ENCODE results near the gene TPSB2. TPM values are rescaled to one million over a fixed set of nuclear protein-coding genes. Genes with fewer than 3 reads are reported as not detected.

Gene TPSB2
- total RNA-seq, 1 donor from 2014 or later: not detected

GRCh38 chr16:1181404-1182315 is 48.3 kb downstream of the TPSB2 start:
- Mint-ChIP-seq H3K36me3 (ENCODE audit: low read depth) (no peaks in the 10 kb centered on the region), H3K4me1 (ENCODE audit: low read depth) (no peaks in the 10 kb centered on the region), H3K27me3 (ENCODE audit: insufficient read depth) (no peaks in the 10 kb centered on the region), H3K4me3 (no peak overlapping the region), H3K27ac (no peak overlapping the region), H3K9me3 (no peaks in the 10 kb centered on the region)
- DNase-seq (ENCODE audit: low spot score): no peak
- intact Hi-C loops (cut with micrococcal nuclease): no loop called here

DNA sequence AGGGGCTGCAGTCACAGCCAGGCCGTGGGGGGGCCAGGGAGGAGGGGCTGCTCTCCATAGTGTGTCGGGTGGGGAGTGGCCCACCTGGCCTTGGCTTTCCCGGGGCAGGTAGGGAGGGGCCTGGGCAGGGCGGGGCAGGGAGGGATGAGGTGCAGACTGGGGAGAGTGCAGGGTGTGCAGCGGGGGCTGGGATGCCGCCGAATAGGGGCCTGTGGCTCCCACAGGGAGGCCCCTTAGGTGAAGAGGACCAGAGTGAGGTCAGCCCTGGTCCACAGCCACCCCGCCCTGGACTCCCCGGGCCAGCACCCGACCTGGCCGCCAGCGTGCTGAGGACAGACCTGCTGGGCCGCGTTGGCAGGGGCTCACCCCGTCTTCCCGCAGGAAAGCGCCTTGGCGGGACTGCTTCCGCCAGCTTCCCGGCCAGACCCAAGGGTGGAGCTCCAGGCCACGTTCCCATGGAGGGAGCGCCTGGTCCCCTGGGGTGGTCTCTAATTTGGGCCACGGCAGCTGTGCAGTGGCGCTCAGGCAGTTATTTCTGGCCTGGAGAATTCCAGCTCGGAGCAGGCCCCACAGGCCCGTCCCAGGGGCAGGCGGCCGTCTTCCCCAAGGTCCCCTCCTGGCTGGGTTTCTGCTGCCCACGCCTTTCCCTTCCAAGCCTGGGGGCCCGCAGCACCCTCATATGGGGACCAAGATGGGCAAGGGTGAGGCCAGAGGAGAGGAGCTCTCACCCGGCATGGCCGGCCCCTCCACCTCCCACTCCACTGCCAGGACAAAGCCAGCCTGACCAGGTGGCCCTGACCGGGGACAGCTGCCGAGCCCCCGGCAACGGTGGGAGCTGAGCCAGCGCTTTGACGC is 49.2 kb downstream of the TPSB2 start:
- intact Hi-C loops (cut with micrococcal nuclease): no loop called here
- H3K27me3 Mint-ChIP-seq (ENCODE audit: insufficient read depth): no peaks in the 10 kb centered on the region
- no peaks in the 10 kb centered on the region for H3K36me3 Mint-ChIP-seq (ENCODE audit: low read depth)
- no peak overlapping the region for H3K4me3 Mint-ChIP-seq
- no peak overlapping the region for H3K27ac Mint-ChIP-seq
- no peaks in the 10 kb centered on the region for H3K4me1 Mint-ChIP-seq (ENCODE audit: low read depth)
- DNase-seq (ENCODE audit: low spot score): no peak
- H3K9me3 Mint-ChIP-seq: no peaks in the 10 kb centered on the region

Other genes with a start within 250 kb of the TPSB2 start
- 0.47 and 0.61 TPM in 2 replicates for gene SOX8, start 248.4 kb downstream of the TPSB2 start, total RNA-seq
- not detected in 2 replicates for gene SSTR5, start 157.4 kb downstream of the TPSB2 start, total RNA-seq
- not detected in 2 replicates for gene C1QTNF8, start 133.9 kb downstream of the TPSB2 start, total RNA-seq
- 0.12 and 0.18 TPM in 2 replicates for gene CACNA1H, start 77.1 kb downstream of the TPSB2 start, total RNA-seq
- gene TPSG1, start 4.9 kb downstream of the TPSB2 start, total RNA-seq: not detected in 2 replicates
- not detected in 2 replicates for gene TPSAB1, start 10.5 kb upstream of the TPSB2 start, total RNA-seq
- gene TPSD1, start 25.9 kb upstream of the TPSB2 start, total RNA-seq: not detected in 2 replicates
- gene UBE2I, start 79.5 kb upstream of the TPSB2 start, total RNA-seq: 257 TPM in 2 replicates
- gene BAIAP3, start 103.5 kb upstream of the TPSB2 start, total RNA-seq: 0.07 and 0.18 TPM in 2 replicates
- gene TSR3, start 121.7 kb upstream of the TPSB2 start, total RNA-seq: 87.4 and 89.4 TPM in 2 replicates
- gene GNPTG, start 121.7 kb upstream of the TPSB2 start, total RNA-seq: 21.4 and 22.5 TPM in 2 replicates
- 42.7 and 46.1 TPM in 2 replicates for gene UNKL, start 184.5 kb upstream of the TPSB2 start, total RNA-seq
- gene UQCC4, start 190.6 kb upstream of the TPSB2 start, total RNA-seq: 22.6 and 23.4 TPM in 2 replicates
- gene PERCC1, start 200.9 kb upstream of the TPSB2 start, total RNA-seq: not detected in 2 replicates
- gene CCDC154, start 214.4 kb upstream of the TPSB2 start, total RNA-seq: 0.44 and 2.0 TPM in 2 replicates
- 61.7 and 68.7 TPM in 2 replicates for gene CLCN7, start 244.8 kb upstream of the TPSB2 start, total RNA-seq

All from activated T-helper 1 cell treated with anti-CD3 and anti-CD28 coated beads, Interleukin-12 subunit alpha, Interleukin-12 subunit beta, Interleukin-2, Interleukin-4 antibody, amounts not matched to agents 30 ng/mL and 10 ng/mL and 1 ng/mL, durations not matched to agents 14 hours and 24 hours and 36 hours (primary cell).